ENCODE results near the gene CAMK1.

DNA sequence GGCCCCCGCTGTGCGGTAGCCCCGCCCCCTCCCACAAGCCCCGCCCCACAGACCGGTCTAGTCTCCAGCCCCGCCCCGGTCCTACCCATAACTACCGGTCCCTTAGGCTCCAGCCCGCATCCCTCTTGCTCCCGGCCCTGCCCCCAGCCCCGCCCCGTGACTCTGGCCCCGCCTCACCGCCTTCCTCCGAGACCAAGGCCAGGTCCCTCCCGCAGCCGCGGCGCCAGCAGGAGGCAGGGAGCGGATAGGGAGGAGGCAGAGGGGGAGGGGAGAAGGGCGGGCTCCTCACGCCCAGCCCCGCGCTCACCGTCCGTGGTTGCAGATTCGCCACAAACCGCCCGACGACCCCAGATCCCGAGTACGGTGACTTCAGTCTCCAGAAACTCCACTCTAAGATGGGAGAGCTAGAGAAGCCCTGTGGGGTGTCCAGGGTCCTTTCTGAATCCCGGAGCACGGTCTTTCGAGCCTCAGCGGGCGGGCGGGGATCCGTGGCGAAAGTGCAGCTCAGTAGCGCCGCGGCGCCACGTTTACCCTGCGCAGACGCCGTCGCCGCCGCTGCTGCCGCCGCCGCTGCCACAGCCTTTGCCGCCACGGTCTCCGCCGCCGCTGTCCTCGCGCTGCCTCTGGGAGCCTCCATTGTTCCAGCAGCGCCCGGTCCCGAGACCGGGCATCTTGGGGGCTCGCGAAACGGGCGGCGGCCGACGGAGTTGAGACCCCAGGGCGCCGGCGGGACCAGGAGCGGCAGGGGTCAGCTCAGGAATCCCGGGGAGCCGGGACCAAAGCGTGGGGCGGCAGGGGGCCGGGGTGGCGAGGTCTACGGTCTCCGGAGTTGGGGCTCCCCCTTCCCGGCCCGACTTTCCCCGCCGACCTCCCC, 38.3 kb downstream of the CAMK1 start, which contains the start of gene BRPF1:
- TF ChIP-seq, protein P1, sequence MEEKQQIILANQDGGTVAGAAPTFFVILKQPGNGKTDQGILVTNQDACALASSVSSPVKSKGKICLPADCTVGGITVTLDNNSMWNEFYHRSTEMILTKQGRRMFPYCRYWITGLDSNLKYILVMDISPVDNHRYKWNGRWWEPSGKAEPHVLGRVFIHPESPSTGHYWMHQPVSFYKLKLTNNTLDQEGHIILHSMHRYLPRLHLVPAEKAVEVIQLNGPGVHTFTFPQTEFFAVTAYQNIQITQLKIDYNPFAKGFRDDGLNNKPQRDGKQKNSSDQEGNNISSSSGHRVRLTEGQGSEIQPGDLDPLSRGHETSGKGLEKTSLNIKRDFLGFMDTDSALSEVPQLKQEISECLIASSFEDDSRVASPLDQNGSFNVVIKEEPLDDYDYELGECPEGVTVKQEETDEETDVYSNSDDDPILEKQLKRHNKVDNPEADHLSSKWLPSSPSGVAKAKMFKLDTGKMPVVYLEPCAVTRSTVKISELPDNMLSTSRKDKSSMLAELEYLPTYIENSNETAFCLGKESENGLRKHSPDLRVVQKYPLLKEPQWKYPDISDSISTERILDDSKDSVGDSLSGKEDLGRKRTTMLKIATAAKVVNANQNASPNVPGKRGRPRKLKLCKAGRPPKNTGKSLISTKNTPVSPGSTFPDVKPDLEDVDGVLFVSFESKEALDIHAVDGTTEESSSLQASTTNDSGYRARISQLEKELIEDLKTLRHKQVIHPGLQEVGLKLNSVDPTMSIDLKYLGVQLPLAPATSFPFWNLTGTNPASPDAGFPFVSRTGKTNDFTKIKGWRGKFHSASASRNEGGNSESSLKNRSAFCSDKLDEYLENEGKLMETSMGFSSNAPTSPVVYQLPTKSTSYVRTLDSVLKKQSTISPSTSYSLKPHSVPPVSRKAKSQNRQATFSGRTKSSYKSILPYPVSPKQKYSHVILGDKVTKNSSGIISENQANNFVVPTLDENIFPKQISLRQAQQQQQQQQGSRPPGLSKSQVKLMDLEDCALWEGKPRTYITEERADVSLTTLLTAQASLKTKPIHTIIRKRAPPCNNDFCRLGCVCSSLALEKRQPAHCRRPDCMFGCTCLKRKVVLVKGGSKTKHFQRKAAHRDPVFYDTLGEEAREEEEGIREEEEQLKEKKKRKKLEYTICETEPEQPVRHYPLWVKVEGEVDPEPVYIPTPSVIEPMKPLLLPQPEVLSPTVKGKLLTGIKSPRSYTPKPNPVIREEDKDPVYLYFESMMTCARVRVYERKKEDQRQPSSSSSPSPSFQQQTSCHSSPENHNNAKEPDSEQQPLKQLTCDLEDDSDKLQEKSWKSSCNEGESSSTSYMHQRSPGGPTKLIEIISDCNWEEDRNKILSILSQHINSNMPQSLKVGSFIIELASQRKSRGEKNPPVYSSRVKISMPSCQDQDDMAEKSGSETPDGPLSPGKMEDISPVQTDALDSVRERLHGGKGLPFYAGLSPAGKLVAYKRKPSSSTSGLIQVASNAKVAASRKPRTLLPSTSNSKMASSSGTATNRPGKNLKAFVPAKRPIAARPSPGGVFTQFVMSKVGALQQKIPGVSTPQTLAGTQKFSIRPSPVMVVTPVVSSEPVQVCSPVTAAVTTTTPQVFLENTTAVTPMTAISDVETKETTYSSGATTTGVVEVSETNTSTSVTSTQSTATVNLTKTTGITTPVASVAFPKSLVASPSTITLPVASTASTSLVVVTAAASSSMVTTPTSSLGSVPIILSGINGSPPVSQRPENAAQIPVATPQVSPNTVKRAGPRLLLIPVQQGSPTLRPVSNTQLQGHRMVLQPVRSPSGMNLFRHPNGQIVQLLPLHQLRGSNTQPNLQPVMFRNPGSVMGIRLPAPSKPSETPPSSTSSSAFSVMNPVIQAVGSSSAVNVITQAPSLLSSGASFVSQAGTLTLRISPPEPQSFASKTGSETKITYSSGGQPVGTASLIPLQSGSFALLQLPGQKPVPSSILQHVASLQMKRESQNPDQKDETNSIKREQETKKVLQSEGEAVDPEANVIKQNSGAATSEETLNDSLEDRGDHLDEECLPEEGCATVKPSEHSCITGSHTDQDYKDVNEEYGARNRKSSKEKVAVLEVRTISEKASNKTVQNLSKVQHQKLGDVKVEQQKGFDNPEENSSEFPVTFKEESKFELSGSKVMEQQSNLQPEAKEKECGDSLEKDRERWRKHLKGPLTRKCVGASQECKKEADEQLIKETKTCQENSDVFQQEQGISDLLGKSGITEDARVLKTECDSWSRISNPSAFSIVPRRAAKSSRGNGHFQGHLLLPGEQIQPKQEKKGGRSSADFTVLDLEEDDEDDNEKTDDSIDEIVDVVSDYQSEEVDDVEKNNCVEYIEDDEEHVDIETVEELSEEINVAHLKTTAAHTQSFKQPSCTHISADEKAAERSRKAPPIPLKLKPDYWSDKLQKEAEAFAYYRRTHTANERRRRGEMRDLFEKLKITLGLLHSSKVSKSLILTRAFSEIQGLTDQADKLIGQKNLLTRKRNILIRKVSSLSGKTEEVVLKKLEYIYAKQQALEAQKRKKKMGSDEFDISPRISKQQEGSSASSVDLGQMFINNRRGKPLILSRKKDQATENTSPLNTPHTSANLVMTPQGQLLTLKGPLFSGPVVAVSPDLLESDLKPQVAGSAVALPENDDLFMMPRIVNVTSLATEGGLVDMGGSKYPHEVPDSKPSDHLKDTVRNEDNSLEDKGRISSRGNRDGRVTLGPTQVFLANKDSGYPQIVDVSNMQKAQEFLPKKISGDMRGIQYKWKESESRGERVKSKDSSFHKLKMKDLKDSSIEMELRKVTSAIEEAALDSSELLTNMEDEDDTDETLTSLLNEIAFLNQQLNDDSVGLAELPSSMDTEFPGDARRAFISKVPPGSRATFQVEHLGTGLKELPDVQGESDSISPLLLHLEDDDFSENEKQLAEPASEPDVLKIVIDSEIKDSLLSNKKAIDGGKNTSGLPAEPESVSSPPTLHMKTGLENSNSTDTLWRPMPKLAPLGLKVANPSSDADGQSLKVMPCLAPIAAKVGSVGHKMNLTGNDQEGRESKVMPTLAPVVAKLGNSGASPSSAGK (IDR thresholded peaks at IDR 0.05): no peak; the same call in 1 of the 2 replicates
- no peak for TF ChIP-seq TCFL5 (CRISPR knock-in tag; conservative IDR thresholded peaks at IDR 0.05)
